Fibroblast of lung (primary cell): Measurements from ENCODE around the gene YBX3.

Experiments
- EZH2 ChIP-seq: IDR thresholded peaks from 2 replicates; pipeline ENCODE4 v1.5.1; 2012; ENCODE audit warnings: low read length, control low read depth, mild to moderate bottlenecking; ENCODE audit errors: missing control alignments
- TF ChIP-seq, protein P1 (sequence below), 2 donors: IDR thresholded peaks in 1 of 2; conservative IDR thresholded peaks in 1 of 2; 1 replicate in 1 of 2; 2 replicates in 1 of 2; pipeline ENCODE4 v1.5.1; 2011 to 2012; ENCODE audit warnings: low read length in 2 of 2, control low read depth in 1 of 2, inconsistent platforms in 1 of 2, low read depth in 1 of 2, mild to moderate bottlenecking in 1 of 2

GRCh38 chr12:10654003-10654402, 69.1 kb downstream of the YBX3 start:
- TF ChIP-seq, protein P1, sequence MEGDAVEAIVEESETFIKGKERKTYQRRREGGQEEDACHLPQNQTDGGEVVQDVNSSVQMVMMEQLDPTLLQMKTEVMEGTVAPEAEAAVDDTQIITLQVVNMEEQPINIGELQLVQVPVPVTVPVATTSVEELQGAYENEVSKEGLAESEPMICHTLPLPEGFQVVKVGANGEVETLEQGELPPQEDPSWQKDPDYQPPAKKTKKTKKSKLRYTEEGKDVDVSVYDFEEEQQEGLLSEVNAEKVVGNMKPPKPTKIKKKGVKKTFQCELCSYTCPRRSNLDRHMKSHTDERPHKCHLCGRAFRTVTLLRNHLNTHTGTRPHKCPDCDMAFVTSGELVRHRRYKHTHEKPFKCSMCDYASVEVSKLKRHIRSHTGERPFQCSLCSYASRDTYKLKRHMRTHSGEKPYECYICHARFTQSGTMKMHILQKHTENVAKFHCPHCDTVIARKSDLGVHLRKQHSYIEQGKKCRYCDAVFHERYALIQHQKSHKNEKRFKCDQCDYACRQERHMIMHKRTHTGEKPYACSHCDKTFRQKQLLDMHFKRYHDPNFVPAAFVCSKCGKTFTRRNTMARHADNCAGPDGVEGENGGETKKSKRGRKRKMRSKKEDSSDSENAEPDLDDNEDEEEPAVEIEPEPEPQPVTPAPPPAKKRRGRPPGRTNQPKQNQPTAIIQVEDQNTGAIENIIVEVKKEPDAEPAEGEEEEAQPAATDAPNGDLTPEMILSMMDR (conservative IDR thresholded peaks at IDR 0.05 in 1 of 2, IDR thresholded peaks at IDR 0.05 in 1 of 2; ENCODE audit: low read depth in 1 of 2, low read length in 2 of 2), result no peak
- TF ChIP-seq EZH2, result no peak
